Stomach smooth muscle (tissue), 2 donors: ENCODE data around the gene SC5D.

Source experiments
- H3K27ac ChIP-seq: one replicate; pipeline ENCODE4 v1.7.0; 2013; ENCODE audit warnings: mild to moderate bottlenecking, low read length, inconsistent platforms
- H3K27me3 ChIP-seq, 2 donors: one replicate each; pipeline ENCODE4 v1.7.0; 2013; ENCODE audit warnings: low read length in 2 of 2; ENCODE audit not compliant: insufficient read depth in 2 of 2, control insufficient read depth in 1 of 2
- H3K36me3 ChIP-seq, 2 donors: one replicate each; pipeline ENCODE4 v1.7.0; 2013; ENCODE audit warnings: low read length in 2 of 2; ENCODE audit not compliant: control insufficient read depth in 2 of 2, insufficient read depth in 2 of 2
- H3K4me1 ChIP-seq: one replicate; pipeline ENCODE4 v1.7.0; 2013; ENCODE audit warnings: low read length; ENCODE audit not compliant: control insufficient read depth, insufficient read depth
- H3K4me3 ChIP-seq, 2 donors: one replicate each; pipeline ENCODE4 v1.7.0; 2013; ENCODE audit warnings: low read length in 2 of 2
- H3K9ac ChIP-seq, 2 donors: one replicate each; pipeline ENCODE4 v1.7.0; 2013; ENCODE audit warnings: low read length in 2 of 2, mild to moderate bottlenecking in 1 of 2
- H3K9me3 ChIP-seq, 2 donors: one replicate each; pipeline ENCODE4 v1.7.0; 2013; ENCODE audit warnings: low read length in 2 of 2; ENCODE audit not compliant: control insufficient read depth in 2 of 2
- donor health status: healthy.
- donor health status: Pancreatic carcinoma.

The SC5D gene, protein sequence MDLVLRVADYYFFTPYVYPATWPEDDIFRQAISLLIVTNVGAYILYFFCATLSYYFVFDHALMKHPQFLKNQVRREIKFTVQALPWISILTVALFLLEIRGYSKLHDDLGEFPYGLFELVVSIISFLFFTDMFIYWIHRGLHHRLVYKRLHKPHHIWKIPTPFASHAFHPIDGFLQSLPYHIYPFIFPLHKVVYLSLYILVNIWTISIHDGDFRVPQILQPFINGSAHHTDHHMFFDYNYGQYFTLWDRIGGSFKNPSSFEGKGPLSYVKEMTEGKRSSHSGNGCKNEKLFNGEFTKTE

GRCh38 chr11:121292495-121293287 lies at the start of gene SC5D:
SC5D (plus strand) TSS chr11:121292771; CDS start chr11:121303376, 10,605 bp downstream.
- H3K9me3 ChIP-seq: no peaks in the 10 kb centered on the region
- peak within 1 kb of the TSS; percentile 81 to 92 for H3K9ac ChIP-seq
- H3K27me3 ChIP-seq: peaks cover 0 to 2% of the 10 kb centered on the region in 2 donors
- no peaks in the 10 kb centered on the region for H3K36me3 ChIP-seq
- peaks cover 11% of the 10 kb centered on the region for H3K4me1 ChIP-seq
- peak within 1 kb of the TSS; percentile 81 for H3K27ac ChIP-seq
- H3K4me3 ChIP-seq: peak within 1 kb of the TSS; percentile 88 to 96

DNA sequence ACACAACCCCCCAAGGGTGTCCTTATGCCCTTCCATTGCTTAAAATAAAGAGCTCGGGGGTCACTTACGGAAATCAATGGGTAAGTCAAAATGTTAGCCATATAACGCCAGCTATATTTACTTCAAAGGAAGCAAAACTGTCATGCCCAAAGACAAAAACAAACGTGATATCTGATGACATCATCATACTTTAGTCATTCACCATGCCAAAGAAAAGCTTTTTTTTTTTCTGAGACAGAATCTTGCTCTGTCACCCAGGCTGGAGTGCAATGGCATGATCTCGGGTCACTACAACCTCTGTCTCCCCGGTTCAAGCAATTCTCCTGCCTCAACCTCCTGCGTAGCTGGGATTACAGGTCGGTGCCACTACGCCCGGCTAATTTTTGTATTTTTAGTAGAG lies 47.7 kb upstream of the SC5D start:
- Histone ChIP-seq H3K9me3 (no peaks in the 10 kb centered on the region), H3K4me3 (no peak overlapping the region), H3K9ac (no peak overlapping the region), H3K4me1 (peaks cover 2% of the 10 kb centered on the region), H3K27me3 (no peaks in the 10 kb centered on the region), H3K36me3 (no peaks in the 10 kb centered on the region), H3K27ac (no peak overlapping the region)

DNA sequence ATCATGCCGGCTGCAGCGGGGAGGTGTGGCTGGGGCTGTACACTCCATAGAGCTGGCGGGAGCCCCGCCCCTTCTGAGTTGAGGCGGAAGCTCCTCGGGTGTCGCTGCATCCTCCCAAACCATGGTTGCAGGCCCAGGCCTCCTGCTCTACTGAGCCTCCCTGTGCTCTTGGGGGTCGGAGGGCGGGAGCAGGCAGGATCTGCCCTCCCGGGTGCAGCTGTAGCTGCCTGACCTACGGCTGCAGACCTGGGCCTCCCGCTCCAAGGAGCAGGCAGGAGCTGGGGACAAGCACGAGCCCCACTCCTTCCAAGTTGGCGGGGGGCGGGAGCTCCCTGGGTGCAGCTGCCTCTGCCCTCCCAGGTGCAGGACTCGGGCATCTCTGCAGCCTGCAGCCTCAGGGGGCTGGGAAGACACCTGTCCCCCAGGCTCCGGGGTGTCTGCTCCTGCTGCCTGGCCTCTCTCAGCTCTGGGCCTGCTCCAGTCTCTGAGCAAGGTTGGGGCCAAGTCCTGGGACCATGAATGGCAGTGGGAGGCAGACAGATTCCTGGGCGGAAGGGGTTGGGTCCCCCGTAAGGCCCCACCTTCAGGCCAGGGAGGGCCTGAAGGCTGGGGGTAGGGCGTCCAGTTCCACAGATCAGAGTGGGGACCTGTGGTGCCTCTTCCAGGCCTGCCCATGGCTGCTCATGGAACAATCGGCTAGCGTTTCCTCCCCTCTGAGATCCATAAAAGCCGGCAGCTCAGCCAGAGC lies 46.4 kb upstream of the SC5D start:
- peaks cover 2% of the 10 kb centered on the region for H3K4me1 ChIP-seq
- H3K36me3 ChIP-seq: no peaks in the 10 kb centered on the region
- H3K27ac ChIP-seq: no peak overlapping the region
- H3K4me3 ChIP-seq: no peak overlapping the region
- no peaks in the 10 kb centered on the region for H3K9me3 ChIP-seq
- no peak overlapping the region for H3K9ac ChIP-seq
- no peaks in the 10 kb centered on the region for H3K27me3 ChIP-seq

DNA sequence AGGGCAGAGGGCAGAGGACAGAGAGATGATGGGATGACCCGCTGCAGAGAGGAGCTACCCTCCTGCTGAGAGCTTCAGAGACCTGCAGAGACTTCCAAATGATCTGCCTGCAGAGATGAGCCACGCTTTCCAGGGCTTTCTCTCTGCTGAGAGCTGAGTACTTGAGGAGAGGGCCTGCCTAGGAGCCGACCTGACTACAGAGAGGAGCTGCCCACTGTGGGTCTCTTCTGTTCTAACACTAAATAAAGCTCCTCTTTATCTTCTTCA lies 45.9 kb upstream of the SC5D start:
- Histone ChIP-seq H3K4me1 (no peaks in the 10 kb centered on the region), H3K9me3 (no peaks in the 10 kb centered on the region), H3K27me3 (no peaks in the 10 kb centered on the region), H3K4me3 (no peak overlapping the region), H3K9ac (no peak overlapping the region), H3K36me3 (no peaks in the 10 kb centered on the region), H3K27ac (no peak overlapping the region)

DNA sequence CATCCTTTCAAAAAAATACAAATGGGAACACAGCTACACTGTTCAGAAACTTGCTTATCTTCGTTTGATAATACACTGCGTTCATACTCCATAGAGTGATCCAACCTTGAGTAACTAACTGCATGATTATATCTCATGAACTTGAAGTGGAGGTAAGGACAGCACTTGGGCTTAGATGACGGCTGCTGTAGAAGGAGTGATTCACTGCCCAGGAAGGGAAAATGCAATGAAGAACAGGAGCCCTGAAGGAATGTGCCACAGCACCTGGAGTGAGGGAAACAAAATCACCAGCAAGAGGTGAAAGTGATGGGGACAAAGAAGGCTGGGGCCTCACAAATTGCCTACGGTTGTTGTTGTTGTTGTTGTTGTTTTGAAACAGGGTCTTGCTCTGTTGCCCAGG lies 44.1 kb upstream of the SC5D start:
- Histone ChIP-seq H3K4me1 (no peaks in the 10 kb centered on the region), H3K27ac (no peak overlapping the region), H3K4me3 (no peak overlapping the region), H3K9ac (no peak overlapping the region), H3K9me3 (no peaks in the 10 kb centered on the region), H3K36me3 (no peaks in the 10 kb centered on the region), H3K27me3 (no peaks in the 10 kb centered on the region)

- Histone ChIP-seq H3K27ac (no peak overlapping the region), H3K9me3 (no peaks in the 10 kb centered on the region), H3K4me3 (no peak overlapping the region), H3K36me3 (no peaks in the 10 kb centered on the region), H3K27me3 (no peaks in the 10 kb centered on the region), H3K4me1 (no peaks in the 10 kb centered on the region), H3K9ac (no peak overlapping the region)
Observed at GRCh38 chr11:121249039-121249663, 43.4 kb upstream of the SC5D start.

GRCh38 chr11:121250843-121251242 lies 41.7 kb upstream of the SC5D start:
- no peak overlapping the region for H3K9ac ChIP-seq
- H3K9me3 ChIP-seq: no peaks in the 10 kb centered on the region
- no peaks in the 10 kb centered on the region for H3K36me3 ChIP-seq
- H3K27ac ChIP-seq: no peak overlapping the region
- no peaks in the 10 kb centered on the region for H3K4me1 ChIP-seq
- H3K27me3 ChIP-seq: no peaks in the 10 kb centered on the region
- no peak overlapping the region for H3K4me3 ChIP-seq

DNA sequence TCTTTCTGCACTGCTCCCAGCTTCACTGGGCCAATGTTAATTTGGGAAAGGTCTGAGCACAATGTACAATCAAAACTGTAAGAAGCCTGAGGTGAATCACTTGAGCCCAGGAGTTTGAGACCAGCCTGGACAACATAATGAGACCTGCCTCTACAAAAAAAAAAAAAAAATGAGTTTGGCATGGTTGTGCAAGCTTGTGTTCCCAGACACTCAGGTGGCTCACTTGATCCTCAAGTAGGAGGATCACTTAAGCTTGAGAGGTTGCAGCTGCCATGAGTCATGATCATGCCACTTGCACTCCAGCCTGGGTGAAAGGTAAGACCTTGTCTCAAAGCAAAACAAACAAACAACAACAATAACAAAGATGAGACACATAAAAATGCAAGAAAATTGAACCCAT lies 38.6 kb upstream of the SC5D start:
- H3K4me3 ChIP-seq: no peak overlapping the region
- H3K9ac ChIP-seq: no peak overlapping the region
- H3K4me1 ChIP-seq: no peaks in the 10 kb centered on the region
- H3K27me3 ChIP-seq: no peaks in the 10 kb centered on the region
- no peaks in the 10 kb centered on the region for H3K9me3 ChIP-seq
- H3K36me3 ChIP-seq: no peaks in the 10 kb centered on the region
- no peak overlapping the region for H3K27ac ChIP-seq

DNA sequence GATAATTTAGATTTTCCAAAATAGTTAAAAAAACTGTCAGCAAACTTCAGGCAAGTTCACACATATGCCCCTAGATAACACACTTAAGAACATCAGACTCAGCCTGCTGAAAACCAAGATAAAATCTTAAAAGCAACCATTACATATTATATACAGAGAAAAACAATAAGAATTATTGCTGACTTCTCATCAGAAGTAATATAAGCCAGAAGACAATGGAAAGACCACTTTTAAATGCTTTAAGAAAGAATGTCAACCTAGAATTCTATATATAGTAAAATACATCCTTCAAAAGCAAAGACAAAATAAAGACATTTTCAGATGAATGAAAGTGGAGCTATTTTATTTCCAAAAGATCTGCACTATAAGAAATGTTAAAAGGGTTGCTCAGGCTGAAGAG lies 37.8 kb upstream of the SC5D start:
- Histone ChIP-seq H3K27ac (no peak overlapping the region), H3K4me1 (no peaks in the 10 kb centered on the region), H3K27me3 (no peaks in the 10 kb centered on the region), H3K4me3 (no peak overlapping the region), H3K9ac (no peak overlapping the region), H3K36me3 (no peaks in the 10 kb centered on the region), H3K9me3 (no peaks in the 10 kb centered on the region)

GRCh38 chr11:121255473-121256125 lies 37.0 kb upstream of the SC5D start:
- H3K27ac ChIP-seq: no peak overlapping the region
- no peaks in the 10 kb centered on the region for H3K4me1 ChIP-seq
- H3K4me3 ChIP-seq: no peak overlapping the region
- no peaks in the 10 kb centered on the region for H3K27me3 ChIP-seq
- H3K9ac ChIP-seq: no peak overlapping the region
- H3K9me3 ChIP-seq: no peaks in the 10 kb centered on the region
- H3K36me3 ChIP-seq: no peaks in the 10 kb centered on the region
